HG03354 (cell line): ENCODE measurements around the gene PTPN6.
"Not testable (repeated sequence)": the region's sequence is repeated elsewhere in the genome, so short reads cannot be mapped to it uniquely, and the experiment has no call there.

Experiments used
- ATAC-seq: cut with Tn5 transposase; IDR thresholded peaks from one replicate; pipeline ENCODE4 v1.9.1; 2021; ENCODE audit warnings: mild to moderate bottlenecking; ENCODE audit not compliant: unreplicated experiment, poor library complexity, severe bottlenecking

Gene PTPN6

DNA sequence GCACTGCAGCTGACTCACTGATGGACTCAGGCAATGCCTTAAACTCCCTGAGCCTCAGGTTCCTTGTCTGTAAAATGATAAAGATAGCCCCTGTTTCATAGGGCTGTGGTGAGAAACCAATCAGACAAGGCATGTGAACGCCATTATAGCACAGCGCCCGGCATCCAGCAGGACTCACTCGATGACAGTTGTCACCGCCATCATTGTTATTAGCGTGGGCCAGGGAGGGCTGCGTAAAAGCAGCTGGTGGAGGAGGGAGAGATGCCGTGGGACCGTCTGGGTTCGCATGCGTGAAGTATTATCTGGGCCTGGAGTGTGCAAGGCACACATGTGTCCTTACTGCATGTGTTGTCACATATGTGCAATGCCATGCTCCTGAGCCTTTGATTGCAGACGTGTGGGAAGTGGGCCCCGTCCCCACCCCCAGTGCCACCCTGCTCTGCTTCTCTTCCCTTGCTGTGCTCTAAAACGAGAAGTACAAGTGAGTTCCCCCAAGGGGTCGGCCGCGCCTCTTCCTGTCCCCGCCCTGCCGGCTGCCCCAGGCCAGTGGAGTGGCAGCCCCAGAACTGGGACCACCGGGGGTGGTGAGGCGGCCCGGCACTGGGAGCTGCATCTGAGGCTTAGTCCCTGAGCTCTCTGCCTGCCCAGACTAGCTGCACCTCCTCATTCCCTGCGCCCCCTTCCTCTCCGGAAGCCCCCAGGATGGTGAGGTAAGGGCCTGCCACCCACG, at the start of gene PTPN6:
TSS of gene PTPN6 (plus strand) at position 546 of the 730 bp plus-strand sequence. CDS start at position 703, 157 bp downstream.
- no peak for ATAC-seq

DNA sequence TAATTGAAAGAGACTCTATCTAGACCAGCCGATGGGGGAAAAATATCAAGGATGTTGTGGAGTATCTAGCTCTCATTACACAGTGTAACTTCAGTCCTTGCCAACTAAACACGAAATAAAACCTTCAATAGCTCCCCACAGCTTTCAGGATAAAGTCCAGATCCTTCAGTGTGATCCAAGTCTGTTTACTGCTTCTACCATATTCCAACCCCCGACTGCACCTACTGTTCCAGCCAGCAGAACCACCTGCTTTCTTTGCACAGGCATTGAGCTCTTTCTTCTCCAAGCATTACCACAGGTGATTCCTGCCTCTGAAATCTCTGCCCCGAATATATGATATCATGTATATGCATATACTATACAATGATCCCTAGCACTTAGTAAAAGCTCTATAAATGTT, 48.7 kb upstream of the PTPN6 start:
- ATAC-seq: no peak

- ATAC-seq: no peak
Observed at GRCh38 chr12:6903722-6904121, 47.4 kb upstream of the PTPN6 start.

- peak; percentile 96 for ATAC-seq
Observed at GRCh38 chr12:6904280-6905276, 46.6 kb upstream of the PTPN6 start, which contains the start of gene LRRC23. LRRC23 (plus strand) TSS chr12:6904822; CDS start chr12:6905634, 812 bp downstream.

DNA sequence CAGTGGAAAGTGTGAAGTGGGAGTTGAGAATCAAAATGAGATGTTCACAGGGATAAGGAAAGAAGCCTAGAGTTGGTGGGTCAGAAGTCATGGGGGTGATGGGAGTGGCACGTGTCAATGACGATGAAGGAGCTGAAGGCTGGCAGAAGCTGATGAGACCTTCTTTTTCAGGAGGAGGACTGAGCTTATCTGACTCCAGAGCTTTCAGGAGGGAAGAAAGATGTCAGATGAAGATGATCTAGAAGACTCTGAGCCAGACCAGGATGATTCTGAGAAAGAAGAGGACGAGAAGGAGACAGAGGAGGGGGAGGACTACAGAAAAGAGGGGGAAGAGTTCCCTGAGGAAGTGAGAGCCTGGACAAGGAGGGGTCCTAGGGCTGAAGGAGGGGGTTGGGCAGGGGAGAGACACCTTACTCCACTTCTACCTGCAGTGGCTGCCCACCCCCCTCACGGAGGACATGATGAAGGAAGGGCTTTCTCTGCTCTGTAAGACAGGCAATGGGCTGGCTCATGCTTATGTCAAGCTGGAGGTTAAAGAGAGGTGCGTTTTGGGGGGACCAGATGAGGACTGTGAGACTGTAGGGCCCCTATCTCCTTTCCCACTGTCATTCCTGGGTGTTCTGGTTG, 45.6 kb upstream of the PTPN6 start:
- no peak for ATAC-seq

DNA sequence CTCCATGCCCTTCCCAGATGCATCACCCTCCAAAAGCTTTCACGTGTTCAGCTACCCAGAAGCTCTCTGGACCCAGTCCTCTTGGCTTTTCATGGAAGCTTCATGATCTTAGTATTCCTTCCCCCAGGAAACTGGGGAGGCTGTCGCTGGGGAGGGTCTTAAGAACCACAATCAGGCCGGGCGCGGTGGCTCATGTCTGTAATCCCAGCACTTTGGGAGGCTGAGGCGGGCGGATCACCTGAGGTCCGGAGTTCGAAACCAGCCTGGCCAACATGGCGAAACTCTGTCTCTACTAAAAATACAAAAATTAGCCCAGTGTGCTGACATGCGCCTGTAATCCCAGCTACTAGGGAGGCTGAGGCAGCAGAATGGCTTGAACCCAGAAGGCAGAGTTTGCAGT, 43.0 kb upstream of the PTPN6 start:
- not testable (repeated sequence) for ATAC-seq

GRCh38 chr12:6909421-6910145, 41.6 kb upstream of the PTPN6 start:
- ATAC-seq: no peak

GRCh38 chr12:6912164-6912935, 38.8 kb upstream of the PTPN6 start:
- no peak for ATAC-seq

DNA sequence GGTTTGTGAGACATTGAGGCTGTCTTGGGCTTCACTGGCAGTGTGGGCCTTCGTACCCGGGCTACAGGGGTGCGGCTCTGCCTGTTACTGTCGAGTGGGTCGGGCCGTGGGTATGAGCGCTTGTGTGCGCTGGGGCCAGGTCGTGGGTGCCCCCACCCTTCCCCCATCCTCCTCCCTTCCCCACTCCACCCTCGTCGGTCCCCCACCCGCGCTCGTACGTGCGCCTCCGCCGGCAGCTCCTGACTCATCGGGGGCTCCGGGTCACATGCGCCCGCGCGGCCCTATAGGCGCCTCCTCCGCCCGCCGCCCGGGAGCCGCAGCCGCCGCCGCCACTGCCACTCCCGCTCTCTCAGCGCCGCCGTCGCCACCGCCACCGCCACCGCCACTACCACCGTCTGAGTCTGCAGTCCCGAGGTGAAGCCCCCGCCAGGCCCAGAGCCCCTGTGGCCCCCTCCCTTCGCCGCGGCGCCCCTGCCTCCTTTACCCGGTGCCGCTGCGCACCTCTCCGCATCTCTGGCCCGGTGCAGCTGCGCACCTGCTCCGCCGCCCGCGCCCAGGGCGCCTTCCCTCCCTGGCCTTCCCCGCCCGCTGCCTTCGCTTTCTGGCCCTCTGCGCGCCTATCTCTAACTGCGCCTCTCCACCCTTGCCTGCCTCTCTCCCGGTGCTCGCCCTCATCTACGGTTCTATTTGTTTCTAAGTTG, 36.8 kb upstream of the PTPN6 start, which contains the start of gene ENO2:
TSS of gene ENO2 (plus strand) at position 335 of the 701 bp plus-strand sequence. CDS start 1,253 bp downstream, outside the sequence.
- peak; percentile 83 for ATAC-seq

- peak; percentile 23 for ATAC-seq
Observed at GRCh38 chr12:6914947-6915788, 36.0 kb upstream of the PTPN6 start.

GRCh38 chr12:6915789-6916285, 35.3 kb upstream of the PTPN6 start:
- no peak for ATAC-seq

GRCh38 chr12:6916426-6917200, 34.5 kb upstream of the PTPN6 start:
- ATAC-seq: no peak

- ATAC-seq: no peak
Observed at GRCh38 chr12:6917491-6918231, 33.5 kb upstream of the PTPN6 start.

- no peak for ATAC-seq
Observed at GRCh38 chr12:6919588-6919987, 31.6 kb upstream of the PTPN6 start.

GRCh38 chr12:6921539-6921938, 29.6 kb upstream of the PTPN6 start:
- no peak for ATAC-seq
